Bronchial epithelial cell (primary cell): ENCODE data around the gene TRMT1. TPM values are rescaled to one million over a fixed set of nuclear protein-coding genes. Genes with fewer than 3 reads are reported as not detected.

Experiments
- DNase-seq: peaks from one replicate; pipeline ENCODE4 v3.0.0-alpha.2; 2010; ENCODE audit warnings: low read depth
- FAIRE-seq: peaks from 2 replicates; lab custom pipeline; 2011; peaks lifted over from hg19 to GRCh38; lab: Jason Lieb, UNC
- H3K27me3 ChIP-seq: 2 replicates; pipeline ENCODE4 v1.5.1; 2011; ENCODE audit warnings: low read length; ENCODE audit not compliant: control insufficient read depth, insufficient read depth
- H3K36me3 ChIP-seq: 2 replicates; pipeline ENCODE4 v1.5.1; 2011; ENCODE audit warnings: low read length; ENCODE audit not compliant: control insufficient read depth, insufficient read depth
- H3K4me3 ChIP-seq: 2 replicates; pipeline ENCODE4 v1.5.1; 2011; ENCODE audit warnings: mild to moderate bottlenecking, low read depth, low read length, control low read depth
- total RNA-seq: library from RNA; depleted of rRNA; stranded (reverse); fragments of >200 nt; gene quantifications from 2 replicates; pipeline ENCODE4 v1.2.1, GENCODE V29; 2014
- TF ChIP-seq, protein P1 (sequence below): IDR thresholded peaks from 2 replicates; pipeline ENCODE4 v1.5.1; 2011; ENCODE audit warnings: mild to moderate bottlenecking, moderate library complexity, low read length, control low read depth, inconsistent platforms; ENCODE audit not compliant: insufficient read depth, severe bottlenecking

TRMT1 gene
- total RNA-seq, 1 donor from 2014 or later, result 40.5 TPM

DNA sequence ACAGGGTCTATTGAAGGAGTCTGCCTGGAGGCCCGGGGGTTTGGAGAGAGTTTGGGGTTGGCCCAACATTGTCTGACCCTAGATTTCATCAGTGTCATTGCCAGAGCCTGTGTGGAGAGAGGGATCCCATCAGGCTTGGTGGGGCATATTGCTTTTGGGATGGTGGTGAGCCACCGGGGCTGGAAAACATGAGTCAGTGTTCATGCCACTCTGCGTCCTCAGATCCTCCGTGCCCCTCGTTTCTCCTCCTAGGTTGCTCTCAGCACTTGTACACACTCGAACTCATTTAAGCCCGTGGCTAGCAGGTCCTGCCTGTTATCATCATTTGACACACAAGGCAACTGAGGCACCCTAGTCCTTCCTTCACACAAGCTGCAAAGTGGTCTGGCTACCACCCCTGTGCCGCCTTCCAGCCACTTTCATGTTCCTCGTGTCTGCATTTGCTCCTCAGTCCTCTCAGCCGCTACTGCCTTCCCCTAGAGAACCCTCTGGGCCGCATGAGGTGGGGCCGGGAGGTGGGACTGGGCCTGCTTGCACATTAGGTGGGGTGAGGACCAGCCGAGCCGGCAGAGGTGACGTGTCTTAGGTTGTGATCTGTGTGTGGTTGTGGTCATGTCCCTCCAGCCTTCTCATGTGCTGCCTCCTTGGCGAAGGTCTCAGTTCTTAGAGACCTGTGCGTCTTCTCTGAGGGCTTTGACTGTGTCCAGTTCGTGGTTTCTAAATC is 5.2 kb upstream of the TRMT1 start:
- Histone ChIP-seq H3K36me3 (peaks cover 6% of the 10 kb centered on the region), H3K27me3 (no peaks in the 10 kb centered on the region), H3K4me3 (no peak overlapping the region)
- TF ChIP-seq, protein P1, sequence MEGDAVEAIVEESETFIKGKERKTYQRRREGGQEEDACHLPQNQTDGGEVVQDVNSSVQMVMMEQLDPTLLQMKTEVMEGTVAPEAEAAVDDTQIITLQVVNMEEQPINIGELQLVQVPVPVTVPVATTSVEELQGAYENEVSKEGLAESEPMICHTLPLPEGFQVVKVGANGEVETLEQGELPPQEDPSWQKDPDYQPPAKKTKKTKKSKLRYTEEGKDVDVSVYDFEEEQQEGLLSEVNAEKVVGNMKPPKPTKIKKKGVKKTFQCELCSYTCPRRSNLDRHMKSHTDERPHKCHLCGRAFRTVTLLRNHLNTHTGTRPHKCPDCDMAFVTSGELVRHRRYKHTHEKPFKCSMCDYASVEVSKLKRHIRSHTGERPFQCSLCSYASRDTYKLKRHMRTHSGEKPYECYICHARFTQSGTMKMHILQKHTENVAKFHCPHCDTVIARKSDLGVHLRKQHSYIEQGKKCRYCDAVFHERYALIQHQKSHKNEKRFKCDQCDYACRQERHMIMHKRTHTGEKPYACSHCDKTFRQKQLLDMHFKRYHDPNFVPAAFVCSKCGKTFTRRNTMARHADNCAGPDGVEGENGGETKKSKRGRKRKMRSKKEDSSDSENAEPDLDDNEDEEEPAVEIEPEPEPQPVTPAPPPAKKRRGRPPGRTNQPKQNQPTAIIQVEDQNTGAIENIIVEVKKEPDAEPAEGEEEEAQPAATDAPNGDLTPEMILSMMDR, result no peak
- FAIRE-seq (no peak), DNase-seq (no peak)

GRCh38 chr19:13120817-13121216 is 4.3 kb upstream of the TRMT1 start:
- no peak overlapping the region for H3K4me3 ChIP-seq
- FAIRE-seq (no peak), DNase-seq (no peak)
- TF ChIP-seq, protein P1, result no peak
- peaks cover 4% of the 10 kb centered on the region for H3K36me3 ChIP-seq
- no peaks in the 10 kb centered on the region for H3K27me3 ChIP-seq

- TF ChIP-seq, protein P1, result no peak
- no peak for FAIRE-seq
These were observed 3.5 kb upstream of the TRMT1 start for GRCh38 chr19:13120031-13120430.

DNA sequence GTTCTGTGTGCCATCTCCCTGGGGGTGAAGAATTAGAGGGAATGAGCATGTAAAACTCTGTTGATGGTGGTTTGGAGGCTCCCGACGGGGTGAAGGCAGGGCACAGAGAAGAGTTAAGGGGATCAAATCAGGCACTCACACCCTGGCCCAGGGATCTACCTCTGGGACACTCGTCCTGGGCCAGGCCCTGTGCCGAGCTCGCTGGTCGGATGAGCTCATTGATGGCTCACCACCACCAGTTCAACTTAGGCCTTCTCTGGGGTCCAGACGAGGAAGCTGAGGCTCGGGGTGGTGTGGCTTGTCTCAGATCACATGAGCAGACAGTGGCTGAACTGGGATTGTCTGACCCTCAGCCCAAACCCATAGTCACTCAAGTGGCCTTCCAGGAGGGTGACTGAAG is 3.1 kb upstream of the TRMT1 start:
- TF ChIP-seq, protein P1, result no peak
- H3K36me3 ChIP-seq, result peaks cover 7% of the 10 kb centered on the region
- DNase-seq, result no peak
- no peaks in the 10 kb centered on the region for H3K27me3 ChIP-seq
- H3K4me3 ChIP-seq, result no peak overlapping the region
- no peak for FAIRE-seq

More at GRCh38 chr19:13120031-13120430, 3.5 kb upstream of the TRMT1 start:
- no peak for DNase-seq
- H3K36me3 ChIP-seq, result peaks cover 6% of the 10 kb centered on the region
- no peak overlapping the region for H3K4me3 ChIP-seq
- no peaks in the 10 kb centered on the region for H3K27me3 ChIP-seq

DNA sequence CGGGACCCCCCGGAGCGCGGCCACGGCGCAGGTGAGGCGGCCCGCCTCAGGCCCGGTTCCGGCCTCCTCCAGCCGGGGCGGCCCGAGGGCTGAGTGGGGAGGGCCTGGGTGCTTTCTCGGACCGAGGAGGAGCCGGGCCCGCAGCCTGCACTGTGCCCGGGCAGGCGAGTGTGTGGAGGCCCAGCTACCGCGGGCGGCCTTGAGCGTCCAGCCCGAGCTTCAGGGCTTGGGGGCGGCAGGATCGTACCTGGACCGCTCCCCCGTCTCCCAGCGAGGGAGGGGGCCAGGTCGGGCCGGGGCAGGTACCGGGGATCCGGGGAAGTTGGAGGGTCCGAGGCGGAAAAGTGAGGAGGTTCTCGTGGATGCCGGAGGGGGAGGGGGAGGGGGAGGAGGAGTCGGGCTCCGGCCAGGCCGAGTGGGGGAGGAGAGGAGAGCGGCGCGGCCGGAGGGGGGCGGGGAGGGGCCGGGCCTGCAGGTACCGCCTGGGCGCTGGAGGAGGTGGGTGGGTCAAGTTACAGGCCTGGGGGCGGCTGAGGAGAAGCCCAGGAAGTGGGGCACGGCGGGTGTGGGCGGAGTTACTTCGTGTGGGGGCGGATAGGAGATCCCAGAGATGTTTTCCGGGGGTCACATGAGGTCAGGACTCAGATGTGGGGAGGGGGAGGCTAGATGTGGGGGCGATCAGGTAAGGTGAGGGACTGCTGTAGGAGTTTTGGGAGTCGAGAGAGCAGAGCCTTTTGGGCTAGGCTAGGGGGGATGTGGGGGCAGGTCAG is 2.1 kb upstream of the TRMT1 start:
- Histone ChIP-seq H3K36me3 (peaks cover 7% of the 10 kb centered on the region), H3K4me3 (peak overlapping the region; percentile 93), H3K27me3 (no peaks in the 10 kb centered on the region)
- peak; percentile 35 for DNase-seq
- no peak for FAIRE-seq
- TF ChIP-seq, protein P1, result no peak
